SU-DHL-6 (cell line): Measurements from ENCODE around the gene ABHD1.

ENCODE experiments used
- H2AFZ ChIP-seq: fragments of 200-600 bp; sonication (generic); 2 replicates; pipeline ENCODE4 v1.6.1; 2014; ENCODE audit warnings: low read depth, mild to moderate bottlenecking, moderate library complexity, mixed read lengths, antibody characterized with exemption, low read length; ENCODE audit not compliant: severe bottlenecking
- H3F3A ChIP-seq: fragments of 200-600 bp; shearing (Covaris generic); 2 replicates; pipeline ENCODE4 v1.6.0; 2016; ENCODE audit warnings: antibody characterized with exemption, mild to moderate bottlenecking; ENCODE audit not compliant: insufficient read depth
- H3K27ac ChIP-seq: fragments of 200-600 bp; sonication (generic); 2 replicates; pipeline ENCODE4 v1.5.1; 2016; ENCODE audit warnings: low read depth, mild to moderate bottlenecking, low read length, moderate library complexity, mixed read lengths
- H3K27me3 ChIP-seq: fragments of 200-600 bp; sonication (generic), shearing (Covaris generic); 2 replicates; pipeline ENCODE4 v1.6.0; 2014; ENCODE audit warnings: mild to moderate bottlenecking, low read length
- H3K36me3 ChIP-seq: fragments of 200-600 bp; sonication (generic); 2 replicates; pipeline ENCODE4 v1.6.1; 2014; ENCODE audit warnings: mild to moderate bottlenecking, low read length, mixed read lengths
- H3K4me2 ChIP-seq: fragments of 300-600, 200-600 bp; shearing (Covaris generic), sonication (generic); 2 replicates; pipeline ENCODE4 v1.6.0; 2014; ENCODE audit warnings: low read length, low read depth, mild to moderate bottlenecking; ENCODE audit not compliant: poor library complexity, severe bottlenecking
- H3K4me3 ChIP-seq: fragments of 200-600 bp; sonication (generic); 2 replicates; pipeline ENCODE4 v1.5.1; 2014; ENCODE audit warnings: antibody characterized with exemption, low read length, mild to moderate bottlenecking, mixed read lengths; ENCODE audit not compliant: insufficient read depth, poor library complexity, severe bottlenecking
- H3K79me2 ChIP-seq: fragments of 200-600 bp; sonication (generic); 2 replicates; pipeline ENCODE4 v1.6.1; 2014; ENCODE audit warnings: mild to moderate bottlenecking, low read length, moderate library complexity; ENCODE audit not compliant: insufficient read depth
- H3K9ac ChIP-seq: fragments of 200-600 bp; sonication (generic); 2 replicates; pipeline ENCODE4 v1.7.0; 2014; ENCODE audit warnings: mild to moderate bottlenecking, low read length
- H3K9me2 ChIP-seq: fragments of 200-600 bp; sonication (generic); replicated peaks from 2 replicates; pipeline ENCODE4 v1.6.1; 2014; ENCODE audit warnings: low read length; ENCODE audit not compliant: insufficient read depth
- H3K9me3 ChIP-seq: fragments of 200-600 bp; sonication (generic); 2 replicates; pipeline ENCODE4 v1.6.1; 2014; ENCODE audit warnings: low read length, mixed read lengths; ENCODE audit not compliant: insufficient read depth
- H4K20me1 ChIP-seq: fragments of 200-600 bp; sonication (generic); 2 replicates; pipeline ENCODE4 v1.6.1; 2014; ENCODE audit warnings: low read depth, mild to moderate bottlenecking, antibody characterized with exemption, low read length, moderate library complexity, mixed read lengths
- CTCF ChIP-seq: fragments of 200-600 bp; sonication (generic); IDR thresholded peaks from one replicate; pipeline ENCODE4 v1.5.1; 2017; ENCODE audit warnings: antibody characterized with exemption, mild to moderate bottlenecking, low read length, moderate library complexity; ENCODE audit not compliant: insufficient read depth, poor library complexity, severe bottlenecking
- EZH2phosphoT487 ChIP-seq: fragments of 200-600 bp; sonication (generic), shearing (Covaris generic); conservative IDR thresholded peaks from 2 replicates; pipeline ENCODE4 v1.6.1; 2018; ENCODE audit warnings: mild to moderate bottlenecking, antibody characterized with exemption, low read length, moderate library complexity, mixed read lengths

Gene ABHD1

GRCh38 chr2:27079233-27080139 lies 44.1 kb upstream of the ABHD1 start:
- Histone ChIP-seq H3K4me3 (no peak overlapping the region), H3K9ac (no peak overlapping the region), H2AFZ (no peak overlapping the region)

GRCh38 chr2:27080140-27080469 lies 43.5 kb upstream of the ABHD1 start:
- TF ChIP-seq EZH2phosphoT487, result no peak
- no peak for TF ChIP-seq CTCF
- no peak overlapping the region for H2AFZ ChIP-seq
- no peak overlapping the region for H3K27ac ChIP-seq
- H3F3A ChIP-seq, result peaks cover 11% of the 10 kb centered on the region; the same call in 1 of the 2 replicates
- H3K9ac ChIP-seq, result no peak overlapping the region
- H3K4me3 ChIP-seq, result no peak overlapping the region
- H3K4me2 ChIP-seq, result no peak overlapping the region
- no peaks in the 10 kb centered on the region for H3K27me3 ChIP-seq
- no peaks in the 10 kb centered on the region for H4K20me1 ChIP-seq
- H3K79me2 ChIP-seq, result no peaks in the 10 kb centered on the region
- H3K9me3 ChIP-seq, result no peaks in the 10 kb centered on the region
- H3K36me3 ChIP-seq, result no peaks in the 10 kb centered on the region
- no peaks in the 10 kb centered on the region for H3K9me2 ChIP-seq

More at GRCh38 chr2:27079233-27080139, 44.1 kb upstream of the ABHD1 start:
- Histone ChIP-seq H3K4me2 (no peak overlapping the region), H3K27me3 (no peaks in the 10 kb centered on the region), H3K9me3 (no peaks in the 10 kb centered on the region), H3F3A (peaks cover 14% of the 10 kb centered on the region; the same call in 1 of the 2 replicates), H3K79me2 (no peaks in the 10 kb centered on the region), H3K27ac (no peak overlapping the region), H3K9me2 (no peaks in the 10 kb centered on the region), H4K20me1 (no peaks in the 10 kb centered on the region), H3K36me3 (no peaks in the 10 kb centered on the region)
- TF ChIP-seq EZH2phosphoT487 (no peak), CTCF (no peak)

- no peak overlapping the region for H2AFZ ChIP-seq
- no peaks in the 10 kb centered on the region for H3K36me3 ChIP-seq
- H3K4me3 ChIP-seq, result no peak overlapping the region
- no peaks in the 10 kb centered on the region for H3K9me3 ChIP-seq
- no peaks in the 10 kb centered on the region for H3K27me3 ChIP-seq
- H3K9me2 ChIP-seq, result no peaks in the 10 kb centered on the region
- no peaks in the 10 kb centered on the region for H3K79me2 ChIP-seq
- H3K4me2 ChIP-seq, result no peak overlapping the region
- H4K20me1 ChIP-seq, result no peaks in the 10 kb centered on the region
- H3K9ac ChIP-seq, result no peak overlapping the region
- no peak for TF ChIP-seq EZH2phosphoT487
- TF ChIP-seq CTCF, result no peak
- H3K27ac ChIP-seq, result no peak overlapping the region
- H3F3A ChIP-seq, result peaks cover 7% of the 10 kb centered on the region; the same call in 1 of the 2 replicates
These were observed 43.0 kb upstream of the ABHD1 start for GRCh38 chr2:27080603-27080936.
